Thymus (tissue), 11 donors: ENCODE data around the gene TMEM169. TPM values are rescaled to one million over a fixed set of nuclear protein-coding genes. Genes with fewer than 3 reads are reported as not detected.
"Not testable (repeated sequence)": the region's sequence is repeated elsewhere in the genome, so short reads cannot be mapped to it uniquely, and the experiment has no call there.

ENCODE experiments used
- DNase-seq, 9 donors: peaks; one replicate each; pipeline ENCODE4 v3.0.0-alpha.2; 2013; ENCODE audit warnings: low spot score in 9 of 9, low read depth in 6 of 9, missing footprints in 1 of 9
- H3K27ac ChIP-seq, 2 donors: one replicate each; pipeline ENCODE4 v1.5.1; 2013; ENCODE audit warnings: control low read depth in 1 of 2, low read depth in 1 of 2, low read length in 1 of 2, mild to moderate bottlenecking in 1 of 2, moderate library complexity in 1 of 2
- H3K27me3 ChIP-seq, 2 donors: one replicate each; pipeline ENCODE4 v1.5.1; 2013; ENCODE audit warnings: low read length in 1 of 2; ENCODE audit not compliant: control insufficient read depth in 2 of 2, insufficient read depth in 1 of 2
- H3K36me3 ChIP-seq, 2 donors: one replicate each; pipeline ENCODE4 v1.5.1; 2013; ENCODE audit warnings: low read length in 1 of 2, mild to moderate bottlenecking in 1 of 2, moderate library complexity in 1 of 2; ENCODE audit not compliant: control insufficient read depth in 2 of 2, insufficient read depth in 2 of 2
- H3K4me1 ChIP-seq, 2 donors: one replicate each; pipeline ENCODE4 v1.5.1; 2013; ENCODE audit warnings: low read length in 2 of 2; ENCODE audit not compliant: control insufficient read depth in 2 of 2, insufficient read depth in 2 of 2
- H3K4me3 ChIP-seq, 2 donors: one replicate each; pipeline ENCODE4 v1.5.1; 2013; ENCODE audit warnings: low read length in 2 of 2, control low read depth in 1 of 2, mild to moderate bottlenecking in 1 of 2
- H3K9me3 ChIP-seq, 2 donors: one replicate each; pipeline ENCODE4 v1.5.1; 2013; ENCODE audit warnings: low read length in 1 of 2, mild to moderate bottlenecking in 1 of 2; ENCODE audit not compliant: control insufficient read depth in 2 of 2, insufficient read depth in 1 of 2
- WGBS: extraction: QIAGEN DNeasy Blood & Tissue Kit; methylation state at CpG from one replicate; pipeline ENCODE4 v1.1.7; 2013; 5-methylcytosine and 5-hydroxymethylcytosine counted together
- polyA plus RNA-seq: library from polyadenylated mRNA; stranded (reverse); fragments of 200-250 nt; gene quantifications from one replicate; pipeline ENCODE4 v1.2.3, GENCODE V29; 2013
- total RNA-seq: library from RNA; stranded (reverse); fragments of 120-200 nt; gene quantifications from one replicate; pipeline ENCODE4 v1.2.4, GENCODE V29; 2013
- donor health status: healthy.

The TMEM169 gene
- total and polyA plus RNA-seq, 2 donors, result 1.0 to 1.1 TPM

GRCh38 chr2:216075510-216076485, 5.9 kb upstream of the TMEM169 start:
- peaks cover 0 to 2% of the 10 kb centered on the region in 2 donors for H3K4me1 ChIP-seq
- 92% methylated on average over 6 of the region's 6 CpGs for WGBS

DNA sequence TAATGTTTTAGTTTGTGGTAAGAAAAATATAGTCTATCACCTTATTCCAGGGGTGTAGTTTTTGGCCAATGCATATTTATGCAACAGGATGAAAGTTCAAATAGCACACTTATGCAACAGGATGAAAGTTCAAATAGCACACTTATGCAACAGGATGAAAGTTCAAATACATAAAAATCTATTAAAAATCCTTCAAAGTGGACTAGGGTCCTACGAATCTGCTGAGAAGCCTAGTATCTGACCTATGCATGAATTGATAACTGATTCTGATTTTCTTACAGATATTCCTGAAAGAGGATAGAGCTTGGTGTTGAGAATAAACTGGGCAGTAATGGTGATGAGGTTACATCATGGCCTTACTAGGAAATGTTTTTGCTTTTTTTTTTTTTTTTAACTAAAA, 2.9 kb upstream of the TMEM169 start:
- H3K9me3 ChIP-seq, result no peaks in the 10 kb centered on the region
- 90% methylated on average over 1 of the region's 1 CpG for WGBS
- no peak overlapping the region for H3K27ac ChIP-seq
- no peaks in the 10 kb centered on the region for H3K36me3 ChIP-seq
- H3K27me3 ChIP-seq, result no peaks in the 10 kb centered on the region
- no peak overlapping the region for H3K4me3 ChIP-seq
- no peak for DNase-seq
- H3K4me1 ChIP-seq, result peaks cover 9 to 25% of the 10 kb centered on the region in 2 donors

More at GRCh38 chr2:216075510-216076485, 5.9 kb upstream of the TMEM169 start:
- H3K4me3 ChIP-seq, result no peak overlapping the region
- H3K36me3 ChIP-seq, result no peaks in the 10 kb centered on the region
- peak overlapping the region in 1 of 2 donors; percentile 18 for H3K27ac ChIP-seq
- no peaks in the 10 kb centered on the region for H3K9me3 ChIP-seq
- DNase-seq, result no peak
- no peaks in the 10 kb centered on the region for H3K27me3 ChIP-seq

GRCh38 chr2:216080048-216080447, 1.7 kb upstream of the TMEM169 start:
- not testable (repeated sequence) for H3K27me3 ChIP-seq, H3K4me3 ChIP-seq, DNase-seq, H3K27ac ChIP-seq, H3K36me3 ChIP-seq, H3K9me3 ChIP-seq
- H3K4me1 ChIP-seq, result peaks cover 21 to 37% of the 10 kb centered on the region in 2 donors
- WGBS, result 98% methylated on average over 10 of the region's 10 CpGs

- Histone ChIP-seq H3K4me1 (peaks cover 26 to 43% of the 10 kb centered on the region in 2 donors), H3K27me3 (no peaks in the 10 kb centered on the region), H3K36me3 (no peaks in the 10 kb centered on the region), H3K9me3 (no peaks in the 10 kb centered on the region), H3K27ac (no peak overlapping the region), H3K4me3 (peak overlapping the region; percentile 59 to 77)
- 39% methylated on average over 1 of the region's 1 CpG for WGBS
- no peak for DNase-seq
These were observed 707 bp upstream of the TMEM169 start for GRCh38 chr2:216081012-216081411.

- WGBS, result 19% methylated on average over 22 of the region's 22 CpGs
- no peaks in the 10 kb centered on the region for H3K36me3 ChIP-seq
- H3K27ac ChIP-seq, result peak overlapping the region; percentile 31 to 55
- H3K27me3 ChIP-seq, result no peaks in the 10 kb centered on the region
- peak overlapping the region; percentile 59 to 77 for H3K4me3 ChIP-seq
- H3K9me3 ChIP-seq, result no peaks in the 10 kb centered on the region
- DNase-seq, result no peak
- H3K4me1 ChIP-seq, result peaks cover 26 to 43% of the 10 kb centered on the region in 2 donors
These were observed 495 bp downstream of the TMEM169 start for GRCh38 chr2:216082117-216082711.

- 88% methylated on average over 3 of the region's 3 CpGs for WGBS
- Histone ChIP-seq H3K9me3 (no peaks in the 10 kb centered on the region), H3K4me1 (peaks cover 26 to 43% of the 10 kb centered on the region in 2 donors), H3K36me3 (no peaks in the 10 kb centered on the region), H3K4me3 (no peak overlapping the region), H3K27ac (no peak overlapping the region), H3K27me3 (no peaks in the 10 kb centered on the region)
- DNase-seq, result no peak
These were observed 1.1 kb downstream of the TMEM169 start for GRCh38 chr2:216082805-216083204.

- no peaks in the 10 kb centered on the region for H3K9me3 ChIP-seq
- H3K4me1 ChIP-seq, result peaks cover 26 to 43% of the 10 kb centered on the region in 2 donors
- peak overlapping the region; percentile 36 to 86 for H3K27ac ChIP-seq
- no peak overlapping the region for H3K4me3 ChIP-seq
- no peaks in the 10 kb centered on the region for H3K27me3 ChIP-seq
- 84% methylated on average over 11 of the region's 11 CpGs for WGBS
- DNase-seq, result peak in 5 of 9 donors; percentile 27 to 75 (median 46)
- H3K36me3 ChIP-seq, result no peaks in the 10 kb centered on the region
These were observed 2.0 kb downstream of the TMEM169 start for GRCh38 chr2:216083464-216084281.

DNA sequence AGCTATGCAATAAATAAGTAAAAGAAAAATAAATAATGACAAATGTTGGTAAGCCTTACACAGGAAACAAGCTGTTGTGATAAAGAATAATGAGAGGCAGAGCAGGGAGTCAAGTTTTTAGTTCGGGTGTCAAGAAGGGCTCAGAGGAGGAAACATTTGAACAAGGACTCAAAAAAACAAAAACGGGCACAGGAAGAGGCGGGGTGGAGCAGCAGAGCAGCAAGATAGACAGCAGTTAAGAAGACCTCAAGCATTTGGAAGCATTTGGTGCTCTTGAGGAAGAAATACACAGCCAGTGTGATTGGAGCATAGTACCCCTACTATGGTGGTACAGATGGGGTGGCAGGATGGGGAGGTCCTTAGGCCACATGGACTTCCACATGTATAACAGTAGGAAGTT, 2.8 kb downstream of the TMEM169 start:
- no peaks in the 10 kb centered on the region for H3K27me3 ChIP-seq
- peaks cover 26 to 43% of the 10 kb centered on the region in 2 donors for H3K4me1 ChIP-seq
- no peaks in the 10 kb centered on the region for H3K9me3 ChIP-seq
- H3K36me3 ChIP-seq, result no peaks in the 10 kb centered on the region
- peak overlapping the region; percentile 80 to 86 for H3K27ac ChIP-seq
- H3K4me3 ChIP-seq, result no peak overlapping the region
- DNase-seq, result peak in 6 of 9 donors; percentile 33 to 79 (median 52)
- WGBS, result 34% methylated on average over 3 of the region's 3 CpGs
